ENCODE results near the gene CHST11. TPM values are rescaled to one million over a fixed set of nuclear protein-coding genes. Genes with fewer than 3 reads are reported as not detected.

The CHST11 gene
- total and polyA plus RNA-seq, 9 of the 15 experiments (the other 6 are each of a cell fraction or from before 2014, with no cell fraction given): 2.3 to 38.7 (median 15.0) TPM

DNA sequence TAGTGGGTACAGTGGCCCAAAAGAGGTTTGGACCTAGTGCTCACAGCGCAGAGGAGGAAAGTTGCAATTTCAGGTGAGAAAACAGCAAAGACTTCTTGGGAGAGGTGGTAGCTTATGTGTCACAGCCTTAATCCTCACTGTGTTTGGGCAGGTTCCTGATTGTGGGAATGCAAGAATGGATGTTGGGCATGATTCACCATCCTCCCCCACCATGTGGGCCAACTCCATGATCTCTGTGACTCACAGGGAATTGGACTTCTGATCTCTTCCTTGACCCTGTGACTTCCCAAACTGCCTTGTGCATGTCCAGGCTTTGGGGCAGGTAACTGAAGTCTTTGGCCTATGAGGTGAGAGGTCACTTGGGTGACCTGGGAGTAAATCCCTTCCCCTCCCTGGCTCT lies 1.8 kb upstream of the CHST11 start:
- TF ChIP-seq ZNF696 (CRISPR knock-in tag; conservative IDR thresholded peaks at IDR 0.05): no peak
- TF ChIP-seq FOSL1 (tag; conservative IDR thresholded peaks at IDR 0.05): peak; percentile 55
- CTCF ChIA-PET (ENCODE audit: low intra/inter-chr PET ratio): no interaction called here
- no peaks in the 10 kb centered on the region for H4K20me1 ChIP-seq (replicated peaks; ENCODE audit: control insufficient read depth, insufficient read depth, low read length)
- no TSS peak for BruUV-seq (replicated peaks)
- no peak overlapping the region for H3K4me3 ChIP-seq
- H3K9ac ChIP-seq (ENCODE audit: insufficient read depth in 1 of 2, low read depth in 2 of 2, low read length in 2 of 2): no peak overlapping the region
- peaks cover 4% of the 10 kb centered on the region; the same call in 1 of the 3 replicates for H3K36me3 ChIP-seq (ENCODE audit: control insufficient read depth, insufficient read depth, low read length)
- POLR2A ChIA-PET: no interaction called here
- intact Hi-C loops (cut with micrococcal nuclease): loop anchor here (5.0 to 10.0 kb wide), 4 partner anchors 73 to 370 kb away; no protein-coding TSS in a partner anchor
- 100% methylated on average over 1 of the region's 1 CpG for WGBS (ENCODE audit: insufficient coverage, low coverage, missing lambda C conversion rate)
- FAIRE-seq (no peak), DNase-seq (ENCODE audit: extremely low read depth in 1 of 4, low spot score in 3 of 4) (no peak), ATAC-seq (no peak)
- no peak overlapping the region for H3K27ac ChIP-seq (ENCODE audit: extremely low read depth, low read depth, low read length)
- in situ Hi-C loops (cut with MboI): loop anchor here (5.0 kb wide), 1 partner anchor 73 kb away; no protein-coding TSS in a partner anchor
- H3K79me2 ChIP-seq (ENCODE audit: control insufficient read depth, insufficient read depth, low read length): peaks cover 32% of the 10 kb centered on the region
- no peaks in the 10 kb centered on the region for H3K9me1 ChIP-seq (ENCODE audit: control insufficient read depth, insufficient read depth, low read length)
- H3K27me3 ChIP-seq (ENCODE audit: control insufficient read depth in 2 of 2, insufficient read depth in 2 of 2, low read length in 2 of 2): no peaks in the 10 kb centered on the region
- H3K9me3 ChIP-seq (replicated peaks; ENCODE audit: control insufficient read depth, insufficient read depth, low read depth, low read length): no peaks in the 10 kb centered on the region
- H2AFZ ChIP-seq (ENCODE audit: low read depth, low read length): no peak overlapping the region
- no peak overlapping the region for H3K4me2 ChIP-seq (ENCODE audit: insufficient read depth, low read length)
- H3K4me1 ChIP-seq (replicated peaks in 1 of 2; ENCODE audit: control insufficient read depth in 2 of 2, insufficient read depth in 2 of 2, low read length in 2 of 2): peaks cover 14 to 31% of the 10 kb centered on the region in 2 experiments; a peak in 3 of 5 replicates

DNA sequence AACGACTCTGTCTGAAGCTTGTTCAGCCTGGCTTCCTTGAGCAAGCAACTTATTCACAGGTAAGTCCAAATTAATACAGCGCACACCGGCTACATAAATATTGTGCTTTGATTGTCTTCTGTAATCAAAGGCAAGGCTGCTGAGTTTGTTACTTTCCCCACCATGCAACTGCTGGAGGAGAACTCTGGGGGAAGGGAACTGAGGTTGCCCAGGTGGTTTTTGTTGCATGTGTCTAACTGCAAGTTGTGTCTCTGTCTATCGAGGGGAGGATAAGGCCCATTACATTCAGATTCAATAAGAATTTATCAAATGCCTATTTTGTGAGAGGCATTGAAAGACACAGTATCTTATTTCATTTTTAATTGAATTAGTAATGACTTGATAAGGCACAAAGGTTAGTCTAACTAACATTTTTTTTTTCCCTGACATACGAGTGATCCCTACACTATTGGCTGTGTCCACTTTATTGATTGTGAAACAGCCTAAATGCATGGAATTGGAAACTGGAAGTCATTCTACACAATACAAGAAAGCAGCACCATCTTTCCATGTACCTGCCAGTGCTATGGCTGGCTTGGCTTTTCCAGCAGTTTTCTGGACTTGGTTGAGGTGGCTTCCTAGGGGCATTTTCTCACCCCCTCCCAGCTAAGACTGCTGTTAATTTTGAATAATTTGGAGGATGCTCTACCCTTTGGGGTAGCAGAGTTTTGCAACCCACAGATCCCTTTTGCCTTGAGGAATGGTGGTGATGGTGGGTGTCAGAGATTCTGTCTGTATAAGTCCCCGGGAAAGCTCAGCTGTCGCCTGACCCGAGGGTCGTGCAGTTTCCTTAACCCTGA lies 951 bp upstream of the CHST11 start:
- POLR2A ChIA-PET: interaction anchor here (1.0 to 1.6 kb wide), 7 partner anchors 12 to 208 kb away, joined by 3 to 9 read pairs (median 4); no protein-coding TSS in a partner anchor
- Histone ChIP-seq H3K36me3 (ENCODE audit: control insufficient read depth, insufficient read depth, low read length) (peaks cover 5% of the 10 kb centered on the region; the same call in 1 of the 3 replicates), H3K79me2 (ENCODE audit: control insufficient read depth, insufficient read depth, low read length) (peaks cover 40% of the 10 kb centered on the region), H3K9me3 (replicated peaks; ENCODE audit: control insufficient read depth, insufficient read depth, low read depth, low read length) (no peaks in the 10 kb centered on the region), H3K9ac (ENCODE audit: insufficient read depth in 1 of 2, low read depth in 2 of 2, low read length in 2 of 2) (peak overlapping the region; percentile 73 to 97; a peak in 3 of 4 replicates), H2AFZ (ENCODE audit: low read depth, low read length) (peak overlapping the region; percentile 93), H4K20me1 (replicated peaks; ENCODE audit: control insufficient read depth, insufficient read depth, low read length) (no peaks in the 10 kb centered on the region), H3K9me1 (ENCODE audit: control insufficient read depth, insufficient read depth, low read length) (no peaks in the 10 kb centered on the region), H3K4me1 (replicated peaks in 1 of 2; ENCODE audit: control insufficient read depth in 2 of 2, insufficient read depth in 2 of 2, low read length in 2 of 2) (peaks cover 21 to 37% of the 10 kb centered on the region in 2 experiments), H3K4me3 (peak overlapping the region; percentile 97), H3K27ac (ENCODE audit: extremely low read depth, low read depth, low read length) (no peak overlapping the region), H3K27me3 (ENCODE audit: control insufficient read depth in 2 of 2, insufficient read depth in 2 of 2, low read length in 2 of 2) (no peaks in the 10 kb centered on the region), H3K4me2 (ENCODE audit: insufficient read depth, low read length) (peak overlapping the region; percentile 98)
- no peak for DNase-seq (ENCODE audit: extremely low read depth in 1 of 4, low spot score in 3 of 4)
- BruUV-seq (replicated peaks): no TSS peak
- CTCF ChIA-PET (ENCODE audit: low intra/inter-chr PET ratio): no interaction called here
- ATAC-seq: no peak
- intact Hi-C loops (cut with micrococcal nuclease) (loop anchor here (2.0 to 10.0 kb wide), 6 partner anchors 39 to 369 kb away; no protein-coding TSS in a partner anchor), in situ Hi-C loops (cut with MboI) (loop anchor here (5.0 kb wide), 1 partner anchor 73 kb away; no protein-coding TSS in a partner anchor)
- 25% methylated on average over 9 of the region's 9 CpGs for WGBS (ENCODE audit: insufficient coverage, low coverage, missing lambda C conversion rate)
- FAIRE-seq: no peak
- TF ChIP-seq, protein P1, sequence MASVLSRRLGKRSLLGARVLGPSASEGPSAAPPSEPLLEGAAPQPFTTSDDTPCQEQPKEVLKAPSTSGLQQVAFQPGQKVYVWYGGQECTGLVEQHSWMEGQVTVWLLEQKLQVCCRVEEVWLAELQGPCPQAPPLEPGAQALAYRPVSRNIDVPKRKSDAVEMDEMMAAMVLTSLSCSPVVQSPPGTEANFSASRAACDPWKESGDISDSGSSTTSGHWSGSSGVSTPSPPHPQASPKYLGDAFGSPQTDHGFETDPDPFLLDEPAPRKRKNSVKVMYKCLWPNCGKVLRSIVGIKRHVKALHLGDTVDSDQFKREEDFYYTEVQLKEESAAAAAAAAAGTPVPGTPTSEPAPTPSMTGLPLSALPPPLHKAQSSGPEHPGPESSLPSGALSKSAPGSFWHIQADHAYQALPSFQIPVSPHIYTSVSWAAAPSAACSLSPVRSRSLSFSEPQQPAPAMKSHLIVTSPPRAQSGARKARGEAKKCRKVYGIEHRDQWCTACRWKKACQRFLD (CRISPR knock-in tag; IDR thresholded peaks at IDR 0.05): no peak
- TF ChIP-seq ZNF408 (CRISPR knock-in tag; IDR thresholded peaks at IDR 0.05; ENCODE audit: low read depth): no peak
- no peak for TF ChIP-seq RBM14 (IDR thresholded peaks at IDR 0.05; ENCODE audit: borderline replicate concordance, insufficient read depth, low read depth, low read length)
- no peak for TF ChIP-seq U2AF1 (optimal IDR thresholded peaks at IDR 0.05; ENCODE audit: low read depth, low read length)
- TF ChIP-seq, protein P2, sequence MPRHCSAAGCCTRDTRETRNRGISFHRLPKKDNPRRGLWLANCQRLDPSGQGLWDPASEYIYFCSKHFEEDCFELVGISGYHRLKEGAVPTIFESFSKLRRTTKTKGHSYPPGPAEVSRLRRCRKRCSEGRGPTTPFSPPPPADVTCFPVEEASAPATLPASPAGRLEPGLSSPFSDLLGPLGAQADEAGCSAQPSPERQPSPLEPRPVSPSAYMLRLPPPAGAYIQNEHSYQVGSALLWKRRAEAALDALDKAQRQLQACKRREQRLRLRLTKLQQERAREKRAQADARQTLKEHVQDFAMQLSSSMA (CRISPR knock-in tag; IDR thresholded peaks at IDR 0.05): no peak
- no peak for TF ChIP-seq ELF4 (CRISPR knock-in tag; IDR thresholded peaks at IDR 0.05)
